HepG2 (cell line): ENCODE data around the gene SPAG8. TPM values are rescaled to one million over a fixed set of nuclear protein-coding genes. Genes with fewer than 3 reads are reported as not detected.

Experiments
- ATAC-seq: fragments of 200-7000 bp; cut with Tn5 transposase; 3 replicates; pipeline ENCODE4 v1.9.1; 2020; ENCODE audit warnings: mild to moderate bottlenecking, moderate library complexity
- BruUV-seq: library from RNA; stranded (reverse); fragments of 400-500 nt; replicated peaks from 2 replicates; lab custom pipeline; 2021; lab: Mats Ljungman, UMichigan
- CTCF ChIA-PET: fragments of 300-600 bp; formaldehyde crosslinking; extraction: SDS; loops from one replicate; lab custom pipeline; 2021; ENCODE audit warnings: low total read pairs, inconsistent platforms, low intra/inter-chr PET ratio; lab: Yijun Ruan, JAX
- POLR2A ChIA-PET: fragments of 350-600 bp; sonication (Branson Sonifier 250); formaldehyde crosslinking; loops from one replicate; lab custom pipeline; 2020; ENCODE audit warnings: antibody characterized with exemption, inconsistent platforms; lab: Yijun Ruan, JAX
- DNase-seq: peaks from one replicate; pipeline ENCODE4 v3.0.0-alpha.2; 2015; ENCODE audit warnings: low spot score
- FAIRE-seq: peaks from 3 replicates; lab custom pipeline; 2011; peaks lifted over from hg19 to GRCh38; lab: Jason Lieb, UNC
- H2AFZ ChIP-seq: one replicate; pipeline ENCODE4 v1.6.1; 2011; ENCODE audit warnings: low read length, inconsistent platforms
- H3K27ac ChIP-seq: fragments of 300-600 bp; 3 replicates; pipeline ENCODE4 v1.8.0; 2011; ENCODE audit warnings: mixed run types, mild to moderate bottlenecking, mixed read lengths, low read length, inconsistent platforms; ENCODE audit not compliant: insufficient read depth; ENCODE audit errors: extremely low read length
- H3K27me3 ChIP-seq, 2 experiments: fragments of 200-600 bp in 1 of 2; 2 replicates in 1 of 2; 3 replicates in 1 of 2; pipeline versions ENCODE4 v1.6.0 to v1.8.0; 2011; ENCODE audit warnings: low read length in 2 of 2, mild to moderate bottlenecking in 2 of 2, moderate library complexity in 2 of 2, inconsistent platforms in 1 of 2; ENCODE audit not compliant: insufficient read depth in 2 of 2, control insufficient read depth in 1 of 2
- H3K36me3 ChIP-seq, 2 experiments: fragments of 200-600 bp in 1 of 2; replicated peaks in 1 of 2; 2 replicates in 1 of 2; 3 replicates in 1 of 2; pipeline versions ENCODE4 v1.5.1 to v1.8.0; 2011; ENCODE audit warnings: low read length in 2 of 2, inconsistent platforms in 1 of 2; ENCODE audit not compliant: insufficient read depth in 2 of 2, control insufficient read depth in 1 of 2
- H3K4me1 ChIP-seq: 2 replicates; pipeline ENCODE4 v1.5.1; 2012; ENCODE audit warnings: low read length, inconsistent platforms; ENCODE audit not compliant: insufficient read depth
- H3K4me2 ChIP-seq: 2 replicates; pipeline ENCODE4 v1.6.0; 2011; ENCODE audit warnings: low read depth, low read length, inconsistent platforms
- H3K4me3 ChIP-seq, 3 experiments: fragments of 200-600 bp in 1 of 3; sonication (generic), shearing (Covaris generic) in 1 of 3; replicated peaks in 1 of 3; 2 replicates each; pipeline ENCODE4 v1.5.1; 2011 to 2016; ENCODE audit warnings: low read length in 3 of 3, inconsistent platforms in 2 of 3, low read depth in 2 of 3, mild to moderate bottlenecking in 2 of 3, control low read depth in 1 of 3, mixed read lengths in 1 of 3; ENCODE audit not compliant: insufficient read depth in 1 of 3
- H3K79me2 ChIP-seq: one replicate; pipeline ENCODE4 v1.6.1; 2011; ENCODE audit warnings: low read length, inconsistent platforms; ENCODE audit not compliant: insufficient read depth
- H3K9ac ChIP-seq: 2 replicates; pipeline ENCODE4 v1.6.0; 2011; ENCODE audit warnings: mild to moderate bottlenecking, low read depth, low read length, inconsistent platforms; ENCODE audit not compliant: insufficient read depth
- H3K9me3 ChIP-seq: 2 replicates; pipeline ENCODE4 v1.5.1; 2012; ENCODE audit warnings: mild to moderate bottlenecking, low read length
- H4K20me1 ChIP-seq: 2 replicates; pipeline ENCODE4 v1.6.0; 2011; ENCODE audit warnings: inconsistent platforms, mild to moderate bottlenecking, low read length, moderate library complexity; ENCODE audit not compliant: insufficient read depth
- ATF7 ChIP-seq, 2 experiments: fragments of 450-650 bp in 1 of 2; sonication (generic) in 1 of 2; formaldehyde crosslinking in 1 of 2; IDR thresholded peaks; 2 replicates each; pipeline versions ENCODE4 v1.4.0 to v1.6.1; 2016 to 2020; ENCODE audit warnings: antibody characterized with exemption in 1 of 2, mild to moderate bottlenecking in 1 of 2, missing genetic modification reagents in 1 of 2
- CREB1 ChIP-seq, 2 experiments: fragments of 450-650 bp in 1 of 2; IDR thresholded peaks; 2 replicates each; pipeline ENCODE4 v1.6.1; 2016 to 2017; ENCODE audit warnings: control low read depth in 1 of 2, mild to moderate bottlenecking in 1 of 2, missing compliant biosample characterization in 1 of 2, missing genetic modification characterization in 1 of 2
- HOXA5 ChIP-seq: sonication (generic); formaldehyde crosslinking; IDR thresholded peaks from 2 replicates; pipeline ENCODE4 v1.4.0; 2020; ENCODE audit warnings: missing genetic modification reagents
- PHF5A ChIP-seq: IDR thresholded peaks from one replicate; pipeline ENCODE4 v1.6.1; 2018; ENCODE audit warnings: low read depth, missing genetic modification reagents; ENCODE audit not compliant: unreplicated experiment
- PRDM15 ChIP-seq: sonication (generic); formaldehyde crosslinking; IDR thresholded peaks from 2 replicates; pipeline ENCODE4 v1.4.0; 2020; ENCODE audit warnings: missing genetic modification reagents
- SATB2 ChIP-seq: sonication (generic); formaldehyde crosslinking; IDR thresholded peaks from 2 replicates; pipeline ENCODE4 v1.5.0; 2020; ENCODE audit warnings: missing genetic modification reagents
- TMF1 ChIP-seq: sonication (generic); formaldehyde crosslinking; IDR thresholded peaks from 2 replicates; pipeline ENCODE4 v1.8.1; 2022; ENCODE audit warnings: low read depth, missing genetic modification reagents
- ZNF274 ChIP-seq: sonication (generic); formaldehyde crosslinking; IDR thresholded peaks from 2 replicates; pipeline ENCODE4 v1.5.1; 2020; ENCODE audit warnings: mild to moderate bottlenecking, missing genetic modification reagents
- ZNF770 ChIP-seq: sonication (generic); formaldehyde crosslinking; IDR thresholded peaks from 2 replicates; pipeline ENCODE4 v1.5.0; 2020; ENCODE audit warnings: mild to moderate bottlenecking, missing genetic modification reagents
- WGBS: methylation state at CpG from one replicate; pipeline ENCODE4 v1.1.6; 2017; ENCODE audit warnings: low lambda C conversion rate; 5-methylcytosine and 5-hydroxymethylcytosine counted together
- in situ Hi-C: cut with HindIII; loops from 2 replicates; pipeline ENCODE4 v1.10.0; 2017; ENCODE audit warnings: low pct_unique_long_range_greater_than_20kb; ENCODE audit not compliant: extremely low pct_ligation_motif_present
- intact Hi-C: fragments of 100-400 bp; cut with micrococcal nuclease; formaldehyde crosslinking; loops from one replicate; pipeline ENCODE4 v1.10.0; 2022; ENCODE audit not compliant: unreplicated experiment
- polyA plus RNA-seq, 8 experiments: library from polyadenylated mRNA; depleted of rRNA in 3 of 8; stranded (reverse) in 7 of 8; unstranded in 1 of 8; fragments of >200 nt; fragmentation: Illumina TruSeq in 4 of 8; extraction: Trizol in 4 of 8; gene quantifications; 2 replicates each; pipeline versions ENCODE4 v1.2.1 to v1.2.3, GENCODE V29; 2011 to 2016; ENCODE audit warnings: low read depth in 4 of 8, missing spikeins in 1 of 8, mixed read lengths in 1 of 8; ENCODE audit not compliant: insufficient read depth in 1 of 8
- total RNA-seq, 5 experiments: library from RNA; depleted of rRNA; stranded (reverse); fragments of >200 nt; fragmentation: Illumina TruSeq; extraction: Trizol; gene quantifications; 2 replicates each; pipeline ENCODE4 v1.2.3, GENCODE V29; 2016; ENCODE audit warnings: low read depth in 1 of 5

The SPAG8 gene
- total and polyA plus RNA-seq, 2 of the 13 experiments (the other 11 are each of a cell fraction or from before 2014, with no cell fraction given), result 0.18 to 0.27 TPM

GRCh38 chr9:35797311-35798109, 14.6 kb downstream of the SPAG8 start:
- Histone ChIP-seq H3K27me3 (no peaks in the 10 kb centered on the region), H3K4me3 (no peak overlapping the region), H3K79me2 (no peaks in the 10 kb centered on the region), H4K20me1 (no peaks in the 10 kb centered on the region), H3K4me2 (no peak overlapping the region), H3K9me3 (no peaks in the 10 kb centered on the region), H3K36me3 (peaks cover 0 to 2% of the 10 kb centered on the region in 2 experiments; a peak in 1 of 5 replicates), H3K27ac (no peak overlapping the region), H3K4me1 (peaks cover 26% of the 10 kb centered on the region), H3K9ac (no peak overlapping the region), H2AFZ (no peak overlapping the region)
- POLR2A ChIA-PET, result no interaction called here
- in situ Hi-C loops, result no loop called here
- intact Hi-C loops, result no loop called here
- no peak for DNase-seq
- FAIRE-seq, result no peak
- ATAC-seq, result no peak
- BruUV-seq, result no TSS peak
- CTCF ChIA-PET, result no interaction called here
- WGBS, result 95% methylated on average over 5 of the region's 6 CpGs
- peak; percentile 93 for TF ChIP-seq ATF7 (IDR thresholded peaks at IDR 0.05)
- no peak for TF ChIP-seq ATF7 (CRISPR knock-in tag; IDR thresholded peaks at IDR 0.05)
- peak; percentile 66 for TF ChIP-seq CREB1 (IDR thresholded peaks at IDR 0.05)
- TF ChIP-seq CREB1 (CRISPR knock-in tag; IDR thresholded peaks at IDR 0.05), result no peak
- TF ChIP-seq TMF1, result no peak

DNA sequence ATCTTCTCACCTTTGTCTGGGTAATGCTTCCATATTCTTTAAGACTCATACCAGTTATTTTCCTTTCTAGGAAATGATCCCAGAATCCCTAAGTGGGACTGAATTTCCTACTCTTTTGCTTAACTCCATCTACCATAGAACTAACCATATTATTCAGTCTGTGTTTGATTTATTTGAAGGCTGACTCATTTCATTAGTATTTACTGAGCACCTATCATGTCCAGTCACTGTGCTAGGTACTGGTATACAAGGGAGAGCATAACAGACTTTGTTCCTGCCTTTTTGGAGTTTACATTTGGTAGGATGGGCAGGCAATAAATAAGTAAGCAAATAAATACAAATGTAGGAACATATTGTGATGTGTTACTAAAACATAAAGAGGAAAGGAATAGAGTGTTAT, 16.4 kb downstream of the SPAG8 start:
- ChIA-PET CTCF (no interaction called here), POLR2A (no interaction called here)
- H4K20me1 ChIP-seq, result no peaks in the 10 kb centered on the region
- H3K9me3 ChIP-seq, result no peaks in the 10 kb centered on the region
- no TSS peak for BruUV-seq
- H3K4me3 ChIP-seq, result no peak overlapping the region
- H2AFZ ChIP-seq, result no peak overlapping the region
- 0 out of 5 replicates have a peak, but pooled peaks cover 1 to 2% of the 10 kb centered on the region in 2 experiments for H3K36me3 ChIP-seq
- H3K79me2 ChIP-seq, result no peaks in the 10 kb centered on the region
- in situ Hi-C loops, result no loop called here
- H3K27me3 ChIP-seq, result no peaks in the 10 kb centered on the region
- no peak for FAIRE-seq
- H3K4me1 ChIP-seq, result peaks cover 8% of the 10 kb centered on the region
- ATAC-seq, result no peak
- no peak for DNase-seq
- intact Hi-C loops, result no loop called here
- H3K27ac ChIP-seq, result no peak overlapping the region
- H3K4me2 ChIP-seq, result no peak overlapping the region
- no peak overlapping the region for H3K9ac ChIP-seq
- TF ChIP-seq PHF5A (CRISPR knock-in tag) (no peak), PRDM15 (CRISPR knock-in tag) (no peak), ZNF274 (no peak), HOXA5 (no peak), SATB2 (CRISPR knock-in tag) (no peak), ZNF770 (CRISPR knock-in tag) (no peak)
